ENCODE results near the gene EDN3. TPM values are rescaled to one million over a fixed set of nuclear protein-coding genes. Genes with fewer than 3 reads are reported as not detected.

The EDN3 gene, protein sequence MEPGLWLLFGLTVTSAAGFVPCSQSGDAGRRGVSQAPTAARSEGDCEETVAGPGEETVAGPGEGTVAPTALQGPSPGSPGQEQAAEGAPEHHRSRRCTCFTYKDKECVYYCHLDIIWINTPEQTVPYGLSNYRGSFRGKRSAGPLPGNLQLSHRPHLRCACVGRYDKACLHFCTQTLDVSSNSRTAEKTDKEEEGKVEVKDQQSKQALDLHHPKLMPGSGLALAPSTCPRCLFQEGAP
- not detected in 2 replicates for total RNA-seq

DNA sequence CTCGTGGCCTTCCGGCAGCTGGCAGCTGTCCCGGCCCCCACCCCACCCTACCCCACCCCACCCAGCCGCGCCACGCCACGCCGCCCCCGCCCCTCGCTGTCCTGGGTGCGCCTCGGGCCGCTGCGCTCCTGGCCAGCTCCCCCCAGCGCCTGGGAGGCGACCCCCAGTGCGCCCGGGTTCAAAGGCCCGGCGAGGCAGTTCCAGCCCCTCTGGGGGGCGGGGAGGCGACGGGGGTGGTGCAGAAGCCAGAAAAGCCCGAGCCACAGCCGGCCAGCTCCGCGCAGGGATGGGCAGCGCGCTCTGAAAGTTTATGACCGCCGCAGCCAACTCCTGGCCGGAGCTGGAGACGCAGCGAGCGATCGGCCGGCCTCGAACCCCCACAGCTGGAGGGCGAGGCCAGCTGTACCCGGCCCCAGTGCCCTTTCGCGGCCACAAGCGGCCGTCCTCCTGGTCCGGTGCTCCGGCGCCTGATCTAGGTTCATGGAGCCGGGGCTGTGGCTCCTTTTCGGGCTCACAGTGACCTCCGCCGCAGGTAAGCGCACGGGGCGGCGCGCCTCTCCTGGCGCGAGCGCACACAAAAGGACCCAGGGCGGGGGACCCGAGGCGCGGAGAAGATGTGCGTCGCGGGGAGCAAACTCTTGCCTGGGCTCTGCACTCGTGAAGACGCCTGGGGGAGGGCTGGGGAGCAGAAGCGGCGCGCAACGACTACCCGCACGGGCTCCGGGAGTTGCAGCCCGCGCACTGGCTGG is at the start of gene EDN3:
Gene EDN3, plus strand, starts transcription at position 279 of the 749 bp plus-strand sequence. Its CDS starts 202 bp downstream, at position 481.

Other genes starting within 250 kb of the EDN3 start
- not detected in 2 replicates for gene ZNF831, start 136.8 kb upstream of the EDN3 start, total RNA-seq

All from endothelial cell of coronary artery (primary cell).